ENCODE measurements around the gene TTC28.

GRCh38 chr22:28706845-28707244, 27.2 kb upstream of the TTC28 start:
- TF ChIP-seq, protein P1, sequence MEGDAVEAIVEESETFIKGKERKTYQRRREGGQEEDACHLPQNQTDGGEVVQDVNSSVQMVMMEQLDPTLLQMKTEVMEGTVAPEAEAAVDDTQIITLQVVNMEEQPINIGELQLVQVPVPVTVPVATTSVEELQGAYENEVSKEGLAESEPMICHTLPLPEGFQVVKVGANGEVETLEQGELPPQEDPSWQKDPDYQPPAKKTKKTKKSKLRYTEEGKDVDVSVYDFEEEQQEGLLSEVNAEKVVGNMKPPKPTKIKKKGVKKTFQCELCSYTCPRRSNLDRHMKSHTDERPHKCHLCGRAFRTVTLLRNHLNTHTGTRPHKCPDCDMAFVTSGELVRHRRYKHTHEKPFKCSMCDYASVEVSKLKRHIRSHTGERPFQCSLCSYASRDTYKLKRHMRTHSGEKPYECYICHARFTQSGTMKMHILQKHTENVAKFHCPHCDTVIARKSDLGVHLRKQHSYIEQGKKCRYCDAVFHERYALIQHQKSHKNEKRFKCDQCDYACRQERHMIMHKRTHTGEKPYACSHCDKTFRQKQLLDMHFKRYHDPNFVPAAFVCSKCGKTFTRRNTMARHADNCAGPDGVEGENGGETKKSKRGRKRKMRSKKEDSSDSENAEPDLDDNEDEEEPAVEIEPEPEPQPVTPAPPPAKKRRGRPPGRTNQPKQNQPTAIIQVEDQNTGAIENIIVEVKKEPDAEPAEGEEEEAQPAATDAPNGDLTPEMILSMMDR (IDR thresholded peaks at IDR 0.05; ENCODE audit: insufficient read depth, low read depth, low read length), result no peak
- no peak for TF ChIP-seq EZH2 (IDR thresholded peaks at IDR 0.05; ENCODE audit: insufficient read depth, low read length)
